Right ventricle myocardium inferior (tissue), 1 donor: ENCODE results near the gene KIRREL2. TPM values are rescaled to one million over a fixed set of nuclear protein-coding genes. Genes with fewer than 3 reads are reported as not detected.
A peak's percentile ranks its signal among the peaks of the same experiment; 100 is the strongest.
"Not testable (repeated sequence)": the region's sequence is repeated elsewhere in the genome, so short reads cannot be mapped to it uniquely, and the experiment has no call there.

Experiments
- ATAC-seq: fragments of 200-7000 bp; cut with Tn5 transposase; one replicate; pipeline ENCODE4 v1.9.1; 2020; ENCODE audit warnings: mild to moderate bottlenecking, moderate library complexity
- DNase-seq: peaks from one replicate; pipeline ENCODE4 v3.0.0; 2021; ENCODE audit errors: missing footprints
- intact Hi-C: fragments of 100-400 bp; cut with DNase I; formaldehyde crosslinking; loops from one replicate; pipeline ENCODE4 v1.11.0; 2022
- total RNA-seq: library from RNA; stranded (reverse); fragmentation: NEBNext Ultra II Directional; extraction: Animal tissue kit (Norgen Biotek cat#: 25700); gene quantifications from one replicate; pipeline ENCODE4 v1.2.1, GENCODE V29; 2021
- donor health status: DM: no; HTN: yes; CAD: no; lungs with severe emphysema.

KIRREL2 gene
- total RNA-seq, 1 donor from 2014 or later: not detected

DNA sequence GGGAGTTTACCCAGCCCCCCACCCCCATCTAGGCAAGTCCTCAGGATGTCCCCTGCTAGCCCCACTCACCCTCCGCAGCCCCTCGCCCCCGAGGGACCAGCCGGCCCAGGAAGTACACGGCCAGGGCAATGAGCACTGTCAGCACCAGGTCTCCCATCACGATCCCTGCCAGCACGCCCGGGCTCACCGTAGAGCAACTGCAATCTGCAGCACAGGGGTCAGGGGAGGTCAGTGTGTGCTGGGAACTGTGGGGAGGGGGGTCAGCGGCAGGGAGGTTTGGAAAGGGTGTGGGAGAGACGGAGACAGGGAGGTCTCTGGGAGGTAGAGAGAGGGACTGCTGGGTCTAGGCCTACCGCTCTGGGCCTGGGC lies 50.6 kb downstream of the KIRREL2 start:
- DNase-seq (no peak), ATAC-seq (no peak)
- intact Hi-C loops: no loop called here

GRCh38 chr19:35908010-35908441 lies 51.3 kb downstream of the KIRREL2 start, which contains the start of gene TYROBP:
TYROBP (minus strand) TSS chr19:35908295; CDS start chr19:35908228, 67 bp downstream.
- intact Hi-C loops: no loop called here
- ATAC-seq: peak; percentile 42
- DNase-seq: peak; percentile 90

DNA sequence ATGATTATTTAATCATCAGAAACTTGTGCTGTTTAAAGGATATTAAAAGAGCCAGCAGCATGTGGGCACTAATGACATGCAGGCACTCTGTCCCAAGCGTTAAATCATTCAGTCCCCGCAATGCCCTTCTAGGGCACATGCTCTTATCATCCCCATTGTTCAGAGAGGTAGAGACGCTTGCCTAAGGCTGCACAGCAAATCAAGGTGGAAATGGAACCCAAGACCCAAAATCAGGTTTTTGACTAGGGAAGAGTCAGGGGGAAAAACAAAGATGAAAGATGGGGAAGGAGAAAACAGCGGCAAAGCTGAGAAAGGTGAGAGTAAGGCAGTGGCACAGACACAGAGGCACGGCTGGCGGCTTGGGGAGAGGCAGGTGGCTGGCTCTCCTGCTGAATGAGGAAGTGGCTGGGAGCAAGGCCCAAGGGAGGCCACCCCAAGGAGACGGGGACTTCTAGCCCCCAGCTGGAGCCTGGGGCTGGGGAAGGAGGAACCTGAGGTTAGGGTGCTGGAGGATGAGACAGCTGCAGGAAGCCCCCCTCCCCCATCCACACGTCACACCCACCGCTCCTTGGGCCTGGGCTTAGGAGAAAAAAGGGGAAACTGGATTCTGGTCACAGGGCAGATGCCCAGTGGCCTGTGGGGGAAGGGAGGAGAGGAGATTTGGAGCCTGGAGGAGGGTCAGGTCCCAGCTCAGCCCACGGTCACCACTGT lies 52.4 kb downstream of the KIRREL2 start:
- intact Hi-C loops: no loop called here
- peak; percentile 91 for ATAC-seq
- peak; percentile 95 for DNase-seq

DNA sequence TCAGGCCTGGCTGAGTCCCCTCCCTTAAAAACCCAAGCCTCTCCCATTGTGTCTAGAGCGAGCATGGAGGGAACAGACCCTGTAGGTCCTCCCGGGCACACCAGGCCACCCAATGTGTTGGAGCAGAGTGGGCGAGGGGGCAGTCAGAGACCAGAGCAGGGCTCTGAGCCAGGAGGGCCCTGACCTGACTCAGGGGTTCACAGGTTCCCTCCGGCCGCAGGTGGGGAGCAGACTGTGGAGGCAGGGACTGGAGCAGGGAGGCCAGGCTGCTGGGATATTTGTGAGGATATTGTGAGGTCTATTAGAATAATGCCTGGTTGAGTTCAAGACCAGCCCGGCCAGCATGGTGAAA lies 52.9 kb downstream of the KIRREL2 start:
- ATAC-seq (no peak), DNase-seq (no peak)
- intact Hi-C loops: no loop called here

- intact Hi-C loops, DNase-seq, ATAC-seq: not testable (repeated sequence)
These were observed 53.6 kb downstream of the KIRREL2 start for GRCh38 chr19:35910355-35910754.

- no peak for ATAC-seq
- intact Hi-C loops: no loop called here
- DNase-seq: no peak
These were observed 54.5 kb downstream of the KIRREL2 start for GRCh38 chr19:35911173-35911572.

- DNase-seq: no peak
- ATAC-seq: no peak
- intact Hi-C loops: no loop called here
These were observed 55.1 kb downstream of the KIRREL2 start for GRCh38 chr19:35911790-35912189.

- ATAC-seq (no peak), DNase-seq (no peak)
- intact Hi-C loops: no loop called here
These were observed 56.9 kb downstream of the KIRREL2 start for GRCh38 chr19:35913589-35913988.

- ATAC-seq (no peak), DNase-seq (no peak)
- intact Hi-C loops: no loop called here
These were observed 58.7 kb downstream of the KIRREL2 start for GRCh38 chr19:35915443-35915842.

Other genes with a start within 250 kb of the KIRREL2 start
- gene HAUS5, start 244.2 kb upstream of the KIRREL2 start, total RNA-seq: 5.2 TPM
- gene RBM42, start 227.9 kb upstream of the KIRREL2 start, total RNA-seq: 51.5 TPM
- 0.68 TPM for gene ETV2, start 215.2 kb upstream of the KIRREL2 start, total RNA-seq
- 1,537 TPM for gene COX6B1, start 208.6 kb upstream of the KIRREL2 start, total RNA-seq
- not detected for gene UPK1A, start 190.4 kb upstream of the KIRREL2 start, total RNA-seq
- gene ZBTB32, start 152.4 kb upstream of the KIRREL2 start, total RNA-seq: not detected
- 12.7 TPM for gene KMT2B, start 138.9 kb upstream of the KIRREL2 start, total RNA-seq
- gene IGFLR1, start 114.5 kb upstream of the KIRREL2 start, total RNA-seq: 5.1 TPM
- gene U2AF1L4, start 111.5 kb upstream of the KIRREL2 start, total RNA-seq: 19.5 TPM
- 44.7 TPM for gene PSENEN, start 111.3 kb upstream of the KIRREL2 start, total RNA-seq
- 8.2 TPM for gene LIN37, start 108.3 kb upstream of the KIRREL2 start, total RNA-seq
- 662 TPM for gene HSPB6, start 99.9 kb upstream of the KIRREL2 start, total RNA-seq
- 5.1 TPM for gene PROSER3, start 98.7 kb upstream of the KIRREL2 start, total RNA-seq
- 4.2 TPM for gene ARHGAP33, start 81.3 kb upstream of the KIRREL2 start, total RNA-seq
- gene PRODH2, start 44.1 kb upstream of the KIRREL2 start, total RNA-seq: not detected
- not detected for gene NPHS1, start 4.4 kb upstream of the KIRREL2 start, total RNA-seq
- 20.5 TPM for gene APLP1, start 11.7 kb downstream of the KIRREL2 start, total RNA-seq
- 2.1 TPM for gene NFKBID, start 43.6 kb downstream of the KIRREL2 start, total RNA-seq
- 6.3 TPM for gene HCST, start 45.6 kb downstream of the KIRREL2 start, total RNA-seq
- 34.5 TPM for gene TYROBP, start 51.4 kb downstream of the KIRREL2 start, total RNA-seq
- 8.4 TPM for gene LRFN3, start 79.5 kb downstream of the KIRREL2 start, total RNA-seq
- 9.7 TPM for gene SDHAF1, start 138.3 kb downstream of the KIRREL2 start, total RNA-seq
- 0.35 TPM for gene SYNE4, start 151.9 kb downstream of the KIRREL2 start, total RNA-seq
- 12.1 TPM for gene ALKBH6, start 157.3 kb downstream of the KIRREL2 start, total RNA-seq
- 3.6 TPM for gene CLIP3, start 176.0 kb downstream of the KIRREL2 start, total RNA-seq
- gene THAP8, start 197.4 kb downstream of the KIRREL2 start, total RNA-seq: 4.1 TPM
- gene WDR62, start 198.0 kb downstream of the KIRREL2 start, total RNA-seq: 25.5 TPM